ENCODE data around the gene ALLC. TPM values are rescaled to one million over a fixed set of nuclear protein-coding genes. Genes with fewer than 3 reads are reported as not detected.

The ALLC gene
- total RNA-seq, 1 donor from 2014 or later = not detected

GRCh38 chr2:3641841-3642421 is 16.1 kb upstream of the ALLC start:
- Mint-ChIP-seq H3K4me3 (ENCODE audit: unreplicated experiment) (no peak overlapping the region), H3K36me3 (ENCODE audit: unreplicated experiment) (peaks cover 5% of the 10 kb centered on the region), H3K27ac (ENCODE audit: unreplicated experiment) (no peak overlapping the region), H3K4me1 (ENCODE audit: low read depth, unreplicated experiment) (peaks cover 1% of the 10 kb centered on the region), H3K27me3 (ENCODE audit: unreplicated experiment) (peaks cover 5% of the 10 kb centered on the region), H3K9me3 (ENCODE audit: unreplicated experiment) (no peaks in the 10 kb centered on the region)
- no peak for DNase-seq
- TF ChIP-seq, protein P1, sequence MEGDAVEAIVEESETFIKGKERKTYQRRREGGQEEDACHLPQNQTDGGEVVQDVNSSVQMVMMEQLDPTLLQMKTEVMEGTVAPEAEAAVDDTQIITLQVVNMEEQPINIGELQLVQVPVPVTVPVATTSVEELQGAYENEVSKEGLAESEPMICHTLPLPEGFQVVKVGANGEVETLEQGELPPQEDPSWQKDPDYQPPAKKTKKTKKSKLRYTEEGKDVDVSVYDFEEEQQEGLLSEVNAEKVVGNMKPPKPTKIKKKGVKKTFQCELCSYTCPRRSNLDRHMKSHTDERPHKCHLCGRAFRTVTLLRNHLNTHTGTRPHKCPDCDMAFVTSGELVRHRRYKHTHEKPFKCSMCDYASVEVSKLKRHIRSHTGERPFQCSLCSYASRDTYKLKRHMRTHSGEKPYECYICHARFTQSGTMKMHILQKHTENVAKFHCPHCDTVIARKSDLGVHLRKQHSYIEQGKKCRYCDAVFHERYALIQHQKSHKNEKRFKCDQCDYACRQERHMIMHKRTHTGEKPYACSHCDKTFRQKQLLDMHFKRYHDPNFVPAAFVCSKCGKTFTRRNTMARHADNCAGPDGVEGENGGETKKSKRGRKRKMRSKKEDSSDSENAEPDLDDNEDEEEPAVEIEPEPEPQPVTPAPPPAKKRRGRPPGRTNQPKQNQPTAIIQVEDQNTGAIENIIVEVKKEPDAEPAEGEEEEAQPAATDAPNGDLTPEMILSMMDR (IDR thresholded peaks at IDR 0.05; ENCODE audit: partially characterized antibody, unreplicated experiment) = no peak

- Mint-ChIP-seq H3K9me3 (ENCODE audit: unreplicated experiment) (no peaks in the 10 kb centered on the region), H3K36me3 (ENCODE audit: unreplicated experiment) (peaks cover 5% of the 10 kb centered on the region), H3K27me3 (ENCODE audit: unreplicated experiment) (peaks cover 5% of the 10 kb centered on the region), H3K27ac (ENCODE audit: unreplicated experiment) (no peak overlapping the region), H3K4me3 (ENCODE audit: unreplicated experiment) (no peak overlapping the region), H3K4me1 (ENCODE audit: low read depth, unreplicated experiment) (peaks cover 3% of the 10 kb centered on the region)
- peak; percentile 9 for DNase-seq
- TF ChIP-seq, protein P1 (IDR thresholded peaks at IDR 0.05; ENCODE audit: partially characterized antibody, unreplicated experiment) = no peak
Observed at GRCh38 chr2:3642521-3643215, 15.3 kb upstream of the ALLC start.

DNA sequence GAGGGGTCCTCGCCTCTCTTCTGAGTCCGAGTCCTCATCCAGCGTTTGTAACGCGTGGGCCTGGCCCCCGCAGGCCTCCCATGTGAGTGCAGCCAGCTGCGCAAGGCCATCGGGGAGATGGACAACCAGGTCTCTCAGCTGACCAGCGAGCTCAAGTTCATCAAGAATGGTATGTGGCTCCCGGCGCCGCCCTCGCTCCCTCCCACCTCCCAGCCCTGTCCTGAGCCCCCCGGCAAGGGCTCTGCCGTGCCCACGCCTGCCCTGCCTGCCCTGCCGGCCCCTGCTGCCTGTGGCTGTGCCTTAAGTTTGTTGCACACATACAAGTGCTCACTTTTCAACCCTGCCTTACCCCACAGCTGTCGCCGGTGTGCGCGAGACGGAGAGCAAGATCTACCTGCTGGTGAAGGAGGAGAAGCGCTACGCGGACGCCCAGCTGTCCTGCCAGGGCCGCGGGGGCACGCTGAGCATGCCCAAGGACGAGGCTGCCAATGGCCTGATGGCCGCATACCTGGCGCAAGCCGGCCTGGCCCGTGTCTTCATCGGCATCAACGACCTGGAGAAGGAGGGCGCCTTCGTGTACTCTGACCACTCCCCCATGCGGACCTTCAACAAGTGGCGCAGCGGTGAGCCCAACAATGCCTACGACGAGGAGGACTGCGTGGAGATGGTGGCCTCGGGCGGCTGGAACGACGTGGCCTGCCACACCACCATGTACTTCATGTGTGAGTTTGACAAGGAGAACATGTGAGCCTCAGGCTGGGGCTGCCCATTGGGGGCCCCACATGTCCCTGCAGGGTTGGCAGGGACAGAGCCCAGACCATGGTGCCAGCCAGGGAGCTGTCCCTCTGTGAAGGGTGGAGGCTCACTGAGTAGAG is 14.4 kb upstream of the ALLC start:
- peaks cover 5% of the 10 kb centered on the region for H3K36me3 Mint-ChIP-seq (ENCODE audit: unreplicated experiment)
- H3K4me3 Mint-ChIP-seq (ENCODE audit: unreplicated experiment) = no peak overlapping the region
- DNase-seq = peak; percentile 14
- H3K4me1 Mint-ChIP-seq (ENCODE audit: low read depth, unreplicated experiment) = peaks cover 3% of the 10 kb centered on the region
- peaks cover 7% of the 10 kb centered on the region for H3K27me3 Mint-ChIP-seq (ENCODE audit: unreplicated experiment)
- H3K9me3 Mint-ChIP-seq (ENCODE audit: unreplicated experiment) = no peaks in the 10 kb centered on the region
- TF ChIP-seq, protein P1 (IDR thresholded peaks at IDR 0.05; ENCODE audit: partially characterized antibody, unreplicated experiment) = no peak
- H3K27ac Mint-ChIP-seq (ENCODE audit: unreplicated experiment) = no peak overlapping the region

DNA sequence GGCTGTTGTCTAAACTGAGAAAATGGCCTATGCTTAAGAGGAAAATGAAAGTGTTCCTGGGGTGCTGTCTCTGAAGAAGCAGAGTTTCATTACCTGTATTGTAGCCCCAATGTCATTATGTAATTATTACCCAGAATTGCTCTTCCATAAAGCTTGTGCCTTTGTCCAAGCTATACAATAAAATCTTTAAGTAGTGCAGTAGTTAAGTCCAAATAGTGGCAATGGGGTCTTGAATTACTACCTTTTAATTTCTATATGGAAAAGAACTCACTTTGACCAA is 13.8 kb upstream of the ALLC start:
- DNase-seq = no peak
- Mint-ChIP-seq H3K27ac (ENCODE audit: unreplicated experiment) (no peak overlapping the region), H3K4me1 (ENCODE audit: low read depth, unreplicated experiment) (peaks cover 3% of the 10 kb centered on the region), H3K27me3 (ENCODE audit: unreplicated experiment) (peaks cover 3% of the 10 kb centered on the region), H3K9me3 (ENCODE audit: unreplicated experiment) (no peaks in the 10 kb centered on the region), H3K4me3 (ENCODE audit: unreplicated experiment) (no peak overlapping the region), H3K36me3 (ENCODE audit: unreplicated experiment) (peaks cover 5% of the 10 kb centered on the region)
- TF ChIP-seq, protein P1 (IDR thresholded peaks at IDR 0.05; ENCODE audit: partially characterized antibody, unreplicated experiment) = no peak
